Measurements from ENCODE around the gene SEC61A2.

GRCh38 chr10:12196531-12197211 lies 67.2 kb downstream of the SEC61A2 start:
- TF ChIP-seq POLR2AphosphoS5 (IDR thresholded peaks at IDR 0.05) (no peak), CTCF (IDR thresholded peaks at IDR 0.05) (no peak)

Data from sigmoid colon (tissue), 4 donors.